ENCODE measurements around the gene VAPA. TPM values are rescaled to one million over a fixed set of nuclear protein-coding genes. Genes with fewer than 3 reads are reported as not detected.
A peak's percentile ranks its signal among the peaks of the same experiment; 100 is the strongest.

Gene VAPA, protein sequence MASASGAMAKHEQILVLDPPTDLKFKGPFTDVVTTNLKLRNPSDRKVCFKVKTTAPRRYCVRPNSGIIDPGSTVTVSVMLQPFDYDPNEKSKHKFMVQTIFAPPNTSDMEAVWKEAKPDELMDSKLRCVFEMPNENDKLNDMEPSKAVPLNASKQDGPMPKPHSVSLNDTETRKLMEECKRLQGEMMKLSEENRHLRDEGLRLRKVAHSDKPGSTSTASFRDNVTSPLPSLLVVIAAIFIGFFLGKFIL
- total RNA-seq (2014; rRNA removed; shearing (Covaris generic)) (176 and 184 TPM in 2 replicates), total RNA-seq (2022) (139 and 151 TPM in 2 replicates), Bru-seq, nascent RNA (percentile 96 among the genes with signal in this experiment), BruChase-seq, experiment 1, labeled RNA remaining after a 6-hour chase (percentile 84 among the genes with signal in this experiment), BruChase-seq, experiment 2, labeled RNA remaining after a 2-hour chase (percentile 93 among the genes with signal in this experiment)
- long read RNA-seq, full-length matches to known transcripts = 294 of 309 reads
- long read RNA-seq, partial matches to known transcripts = 0 of 309 reads
- long read RNA-seq, other reads (novel, unspliced or antisense) = 15 of 309 reads

DNA sequence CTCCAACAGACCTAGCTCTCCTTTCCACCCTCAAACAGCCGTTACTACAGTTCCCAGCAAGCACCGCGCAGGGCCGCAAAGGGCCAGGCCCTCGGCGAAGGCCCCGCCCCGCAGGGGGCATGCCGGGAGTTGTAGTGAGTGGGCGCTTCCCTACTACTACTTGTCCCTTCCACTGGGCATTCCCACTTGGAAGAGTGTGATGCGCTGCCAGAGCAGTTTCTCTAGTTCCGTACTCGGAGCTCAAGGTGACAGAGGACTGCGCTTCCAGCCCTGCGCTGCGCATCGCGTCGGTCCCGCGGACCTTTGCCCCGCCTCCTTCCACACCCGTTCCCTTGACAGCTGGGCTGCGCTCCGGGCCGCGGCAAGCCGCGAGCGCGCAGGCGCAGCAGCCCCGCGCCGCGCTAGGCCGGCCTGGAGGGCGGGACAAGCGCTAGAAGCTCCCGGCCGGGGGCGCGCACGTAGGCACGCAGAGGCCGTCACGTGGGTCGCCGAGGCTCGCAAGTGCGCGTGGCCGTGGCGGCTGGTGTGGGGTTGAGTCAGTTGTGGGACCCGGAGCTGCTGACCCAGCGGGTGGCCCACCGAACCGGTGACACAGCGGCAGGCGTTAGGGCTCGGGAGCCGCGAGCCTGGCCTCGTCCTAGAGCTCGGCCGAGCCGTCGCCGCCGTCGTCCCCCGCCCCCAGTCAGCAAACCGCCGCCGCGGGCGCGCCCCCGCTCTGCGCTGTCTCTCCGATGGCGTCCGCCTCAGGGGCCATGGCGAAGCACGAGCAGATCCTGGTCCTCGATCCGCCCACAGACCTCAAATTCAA is at the start of gene VAPA:
Gene VAPA, plus strand, starts transcription at position 491 of the 808 bp plus-strand sequence. Its CDS starts 241 bp downstream, at position 732.
- intact Hi-C loops (cut with micrococcal nuclease; ENCODE audit: unreplicated experiment) = loop anchor here (2.0 to 5.0 kb wide), 4 partner anchors 299 to 613 kb away; partner anchors contain the start of genes NAPG, PPP4R1 and RALBP1
- Histone ChIP-seq H3K9me2 (ENCODE audit: insufficient read depth, low read length) (no peaks in the 10 kb centered on the region), H3K4me3 (ENCODE audit: low read depth, low read length, poor library complexity, severe bottlenecking) (peak within 1 kb of the TSS; percentile 99), H3K79me2 (ENCODE audit: insufficient read depth, low read depth, low read length) (peaks cover 45% of the 10 kb centered on the region), H3K4me2 (ENCODE audit: low read length) (peak within 1 kb of the TSS; percentile 92), H3K9me3 (ENCODE audit: low read length) (peaks cover 5% of the 10 kb centered on the region), H4K20me1 (ENCODE audit: insufficient read depth, low read length) (peaks cover 37% of the 10 kb centered on the region), H3K27ac (ENCODE audit: low read depth, low read length, poor library complexity, severe bottlenecking) (peak within 1 kb of the TSS; percentile 81), H2AFZ (ENCODE audit: low read length) (peak within 1 kb of the TSS; percentile 97), H3K4me1 (ENCODE audit: insufficient read depth, low read length, poor library complexity, severe bottlenecking) (peaks cover 33% of the 10 kb centered on the region), H3K36me3 (ENCODE audit: insufficient read depth, low read length) (no peaks in the 10 kb centered on the region; the same call in 1 of the 2 replicates)
- BruUV-seq (replicated peaks) = no TSS peak
- TF ChIP-seq, protein P1, sequence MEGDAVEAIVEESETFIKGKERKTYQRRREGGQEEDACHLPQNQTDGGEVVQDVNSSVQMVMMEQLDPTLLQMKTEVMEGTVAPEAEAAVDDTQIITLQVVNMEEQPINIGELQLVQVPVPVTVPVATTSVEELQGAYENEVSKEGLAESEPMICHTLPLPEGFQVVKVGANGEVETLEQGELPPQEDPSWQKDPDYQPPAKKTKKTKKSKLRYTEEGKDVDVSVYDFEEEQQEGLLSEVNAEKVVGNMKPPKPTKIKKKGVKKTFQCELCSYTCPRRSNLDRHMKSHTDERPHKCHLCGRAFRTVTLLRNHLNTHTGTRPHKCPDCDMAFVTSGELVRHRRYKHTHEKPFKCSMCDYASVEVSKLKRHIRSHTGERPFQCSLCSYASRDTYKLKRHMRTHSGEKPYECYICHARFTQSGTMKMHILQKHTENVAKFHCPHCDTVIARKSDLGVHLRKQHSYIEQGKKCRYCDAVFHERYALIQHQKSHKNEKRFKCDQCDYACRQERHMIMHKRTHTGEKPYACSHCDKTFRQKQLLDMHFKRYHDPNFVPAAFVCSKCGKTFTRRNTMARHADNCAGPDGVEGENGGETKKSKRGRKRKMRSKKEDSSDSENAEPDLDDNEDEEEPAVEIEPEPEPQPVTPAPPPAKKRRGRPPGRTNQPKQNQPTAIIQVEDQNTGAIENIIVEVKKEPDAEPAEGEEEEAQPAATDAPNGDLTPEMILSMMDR (conservative IDR thresholded peaks at IDR 0.05; ENCODE audit: low read length) = no peak
- no peak for TF ChIP-seq EZH2phosphoT487 (IDR thresholded peaks at IDR 0.05; ENCODE audit: borderline replicate concordance, low read depth, low read length)
- peak; percentile 97 for DNase-seq (ENCODE audit: low spot score)
- CTCF ChIA-PET (ENCODE audit: unreplicated experiment) = interaction anchor here (0.5 to 1.2 kb wide), 4 partner anchors 14 to 1456 kb away, joined by 3 to 5 read pairs (median 3); no protein-coding TSS in a partner anchor
- POLR2A ChIA-PET = interaction anchor here (0.6 to 1.6 kb wide), 10 partner anchors 10 to 614 kb away, joined by 3 to 11 read pairs (median 3); no protein-coding TSS in a partner anchor

DNA sequence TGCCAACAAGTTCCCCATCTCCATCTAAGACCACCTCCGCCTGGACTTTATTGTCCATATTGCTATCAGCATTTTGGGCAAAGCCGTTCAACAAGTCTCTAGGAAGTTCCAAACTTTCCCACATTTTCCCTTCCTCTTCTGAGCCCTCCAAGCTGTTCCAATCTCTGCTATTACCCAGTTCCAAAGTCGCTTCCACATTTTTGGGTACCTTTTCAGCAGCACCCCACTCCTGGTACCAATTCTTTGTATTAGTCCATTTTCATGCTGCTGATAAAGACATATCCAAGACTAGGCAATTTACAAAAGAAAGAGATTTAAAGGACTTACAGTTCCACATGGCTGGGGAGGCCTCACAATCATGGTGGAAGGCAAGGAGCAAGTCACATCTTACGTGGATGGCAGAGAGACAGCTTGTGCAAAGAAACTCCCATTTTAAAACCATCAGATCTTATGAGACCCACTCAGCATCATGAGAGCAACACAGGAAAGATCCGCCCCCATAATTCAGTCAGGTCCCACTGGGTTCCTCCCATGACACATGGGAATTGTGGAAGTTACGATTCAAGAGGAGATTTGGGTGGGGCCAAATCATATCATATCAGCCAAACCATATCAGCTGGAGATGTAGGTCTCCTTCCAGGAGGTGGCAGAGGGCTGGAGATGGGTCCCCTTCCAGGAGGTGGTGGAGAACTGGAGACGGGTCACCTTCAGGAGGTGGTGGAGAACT is 47.9 kb upstream of the VAPA start:
- POLR2A ChIA-PET = no interaction called here
- no TSS peak for BruUV-seq (replicated peaks)

More for the DNA sequence above, 47.9 kb upstream of the VAPA start:
- H3K4me3 ChIP-seq (ENCODE audit: low read depth, low read length, poor library complexity, severe bottlenecking) = no peak overlapping the region
- H3K27ac ChIP-seq (ENCODE audit: low read depth, low read length, poor library complexity, severe bottlenecking) = no peak overlapping the region
- intact Hi-C loops (cut with micrococcal nuclease; ENCODE audit: unreplicated experiment) = no loop called here
- peaks cover 6% of the 10 kb centered on the region for H3K4me1 ChIP-seq (ENCODE audit: insufficient read depth, low read length, poor library complexity, severe bottlenecking)
- no peaks in the 10 kb centered on the region for H3K9me3 ChIP-seq (ENCODE audit: low read length)
- H3K79me2 ChIP-seq (ENCODE audit: insufficient read depth, low read depth, low read length) = no peaks in the 10 kb centered on the region
- no peaks in the 10 kb centered on the region for H4K20me1 ChIP-seq (ENCODE audit: insufficient read depth, low read length)
- no peak for DNase-seq (ENCODE audit: low spot score)
- CTCF ChIA-PET (ENCODE audit: unreplicated experiment) = no interaction called here
- no peak for TF ChIP-seq EZH2phosphoT487 (IDR thresholded peaks at IDR 0.05; ENCODE audit: borderline replicate concordance, low read depth, low read length)
- TF ChIP-seq, protein P1 (conservative IDR thresholded peaks at IDR 0.05; ENCODE audit: low read length) = no peak
- no peaks in the 10 kb centered on the region for H3K36me3 ChIP-seq (ENCODE audit: insufficient read depth, low read length)
- no peaks in the 10 kb centered on the region for H3K9me2 ChIP-seq (ENCODE audit: insufficient read depth, low read length)
- no peak overlapping the region for H3K4me2 ChIP-seq (ENCODE audit: low read length)
- no peak overlapping the region for H2AFZ ChIP-seq (ENCODE audit: low read length)
